GM23248 (cell line): ENCODE measurements around the gene SYNE2.

Source experiments
- EZH2 ChIP-seq: fragments of 200-600 bp; sonication (generic); IDR thresholded peaks from 2 replicates; pipeline ENCODE4 v1.6.1; 2018; ENCODE audit warnings: antibody characterized with exemption, mild to moderate bottlenecking; ENCODE audit not compliant: insufficient read depth, poor library complexity, severe bottlenecking
- EZH2phosphoT487 ChIP-seq: fragments of 200-600 bp; sonication (generic); IDR thresholded peaks from 2 replicates; pipeline ENCODE4 v1.6.1; 2018; ENCODE audit warnings: antibody characterized with exemption, moderate library complexity, mild to moderate bottlenecking, low read depth; ENCODE audit not compliant: insufficient read depth

- TF ChIP-seq EZH2phosphoT487 (no peak), EZH2 (no peak)
These were observed 341.0 kb downstream of the SYNE2 start for GRCh38 chr14:64193821-64194220.
